Transverse colon (tissue), 3 donors: ENCODE data around the gene TCN1.

Experiments used
- CTCF ChIP-seq, 5 experiments: fragments of 200-600 bp in 3 of 5; fragments of 450-650 bp in 2 of 5; sonication (generic) in 3 of 5; IDR thresholded peaks; 1 replicate in 2 of 5; 2 replicates in 3 of 5; pipeline ENCODE4 v1.5.1; 2016 to 2017; ENCODE audit warnings: antibody characterized with exemption in 5 of 5, inconsistent platforms in 3 of 5, mild to moderate bottlenecking in 2 of 5, moderate library complexity in 1 of 5
- EP300 ChIP-seq: sonication (generic); formaldehyde crosslinking; IDR thresholded peaks from one replicate; pipeline ENCODE4 v1.6.1; 2017; ENCODE audit warnings: antibody characterized with exemption, low read depth
- POLR2A ChIP-seq: fragments of 450-650 bp; IDR thresholded peaks from one replicate; pipeline ENCODE4 v1.6.1; 2016; ENCODE audit warnings: antibody characterized with exemption, mild to moderate bottlenecking, moderate library complexity

- TF ChIP-seq EP300 (no peak), CTCF (IDR thresholded peaks at IDR 0.05) (no peak), POLR2A (no peak)
Observed at GRCh38 chr11:59865031-59865430, 1.3 kb downstream of the TCN1 start.
